ENCODE measurements around the gene AFG1L.

DNA sequence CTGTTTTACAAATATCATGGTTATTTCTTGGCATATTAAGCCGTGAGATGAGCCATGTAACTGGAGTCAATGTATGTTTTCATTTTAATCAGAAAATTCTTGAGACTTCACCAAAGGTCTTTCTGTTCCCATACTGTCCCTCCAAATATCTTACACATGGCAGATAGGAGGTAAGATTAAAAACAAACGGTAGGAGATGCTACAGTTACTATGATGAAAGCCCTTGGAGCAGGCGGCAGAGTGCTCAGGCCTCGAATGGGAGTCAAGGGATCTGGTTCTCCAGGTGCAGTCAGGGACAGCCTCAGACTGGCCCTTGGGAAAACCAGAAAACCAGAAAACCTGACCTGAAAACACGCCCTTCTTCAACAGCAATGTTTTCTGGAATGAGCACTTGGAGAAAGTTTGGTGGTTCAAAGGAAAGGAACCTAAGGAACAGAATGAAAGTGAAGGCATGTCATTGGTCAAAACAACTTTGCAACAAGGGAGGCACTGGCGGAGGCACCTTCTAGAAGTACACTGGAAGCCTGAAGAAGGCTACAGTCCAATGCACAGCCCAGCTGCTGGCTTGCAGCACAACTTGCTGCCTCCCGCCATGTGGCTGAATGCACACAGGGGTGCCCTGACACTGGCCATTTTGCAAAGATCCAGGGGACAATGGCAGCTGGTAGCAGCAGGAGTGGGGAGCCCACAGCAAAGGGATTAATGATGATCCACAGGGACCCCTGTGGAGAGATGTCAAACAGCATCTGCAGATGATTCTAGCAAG lies 248.5 kb downstream of the AFG1L start:
- TF ChIP-seq, protein P1, sequence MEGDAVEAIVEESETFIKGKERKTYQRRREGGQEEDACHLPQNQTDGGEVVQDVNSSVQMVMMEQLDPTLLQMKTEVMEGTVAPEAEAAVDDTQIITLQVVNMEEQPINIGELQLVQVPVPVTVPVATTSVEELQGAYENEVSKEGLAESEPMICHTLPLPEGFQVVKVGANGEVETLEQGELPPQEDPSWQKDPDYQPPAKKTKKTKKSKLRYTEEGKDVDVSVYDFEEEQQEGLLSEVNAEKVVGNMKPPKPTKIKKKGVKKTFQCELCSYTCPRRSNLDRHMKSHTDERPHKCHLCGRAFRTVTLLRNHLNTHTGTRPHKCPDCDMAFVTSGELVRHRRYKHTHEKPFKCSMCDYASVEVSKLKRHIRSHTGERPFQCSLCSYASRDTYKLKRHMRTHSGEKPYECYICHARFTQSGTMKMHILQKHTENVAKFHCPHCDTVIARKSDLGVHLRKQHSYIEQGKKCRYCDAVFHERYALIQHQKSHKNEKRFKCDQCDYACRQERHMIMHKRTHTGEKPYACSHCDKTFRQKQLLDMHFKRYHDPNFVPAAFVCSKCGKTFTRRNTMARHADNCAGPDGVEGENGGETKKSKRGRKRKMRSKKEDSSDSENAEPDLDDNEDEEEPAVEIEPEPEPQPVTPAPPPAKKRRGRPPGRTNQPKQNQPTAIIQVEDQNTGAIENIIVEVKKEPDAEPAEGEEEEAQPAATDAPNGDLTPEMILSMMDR (conservative IDR thresholded peaks at IDR 0.05), result no peak
- TF ChIP-seq ZFX (IDR thresholded peaks at IDR 0.05), result no peak

All from C4-2B (cell line).